Spleen (tissue), 7 donors: ENCODE measurements around the gene LIPE.

Experiments used
- POLR2A ChIP-seq, 3 donors: fragments of 450-650 bp; IDR thresholded peaks; one replicate each; pipeline ENCODE4 v1.5.1; 2017; ENCODE audit warnings: antibody characterized with exemption in 3 of 3, mild to moderate bottlenecking in 1 of 3
- POLR2AphosphoS5 ChIP-seq, 3 donors: sonication (generic); formaldehyde crosslinking; IDR thresholded peaks; one replicate each; pipeline ENCODE4 v1.5.1; 2017; ENCODE audit warnings: antibody characterized with exemption in 3 of 3
- TF ChIP-seq, protein P1 (sequence below), 11 experiments: fragments of 200-600 bp in 7 of 11; fragments of 450-650 bp in 4 of 11; sonication (generic) in 4 of 11; IDR thresholded peaks in 8 of 11; conservative IDR thresholded peaks in 3 of 11; 1 replicate in 7 of 11; 2 replicates in 4 of 11; pipeline versions ENCODE4 v1.4.0 to v1.8.0; 2016 to 2021; ENCODE audit warnings: antibody characterized with exemption in 11 of 11, inconsistent platforms in 4 of 11, mild to moderate bottlenecking in 1 of 11
- donor health status: DM: no; HTN: no; CAD: no; lungs with moderate emphysema.
- donor health status: DM: no; HTN: no; CAD: no.
- donor health status: DM: no; HTN: no; CAD: no.

DNA sequence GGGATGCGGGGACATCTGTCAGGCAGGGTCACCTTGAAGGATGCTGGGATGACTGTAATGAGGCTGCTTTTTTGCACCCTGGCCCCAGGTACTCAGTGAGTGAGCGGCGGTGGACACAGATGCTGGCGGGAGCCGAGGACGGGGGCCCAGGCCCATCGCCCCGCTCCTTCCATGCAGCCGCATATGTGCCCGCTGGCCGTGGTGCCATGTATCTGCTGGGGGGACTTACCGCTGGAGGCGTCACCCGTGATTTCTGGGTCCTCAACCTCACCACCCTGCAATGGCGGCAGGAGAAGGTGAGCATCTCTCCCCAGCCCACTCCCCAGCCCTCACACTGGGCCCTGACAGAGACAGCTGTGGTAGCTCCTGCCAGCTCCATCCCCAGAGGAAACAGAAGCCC lies 70.5 kb downstream of the LIPE start:
- TF ChIP-seq, protein P1, sequence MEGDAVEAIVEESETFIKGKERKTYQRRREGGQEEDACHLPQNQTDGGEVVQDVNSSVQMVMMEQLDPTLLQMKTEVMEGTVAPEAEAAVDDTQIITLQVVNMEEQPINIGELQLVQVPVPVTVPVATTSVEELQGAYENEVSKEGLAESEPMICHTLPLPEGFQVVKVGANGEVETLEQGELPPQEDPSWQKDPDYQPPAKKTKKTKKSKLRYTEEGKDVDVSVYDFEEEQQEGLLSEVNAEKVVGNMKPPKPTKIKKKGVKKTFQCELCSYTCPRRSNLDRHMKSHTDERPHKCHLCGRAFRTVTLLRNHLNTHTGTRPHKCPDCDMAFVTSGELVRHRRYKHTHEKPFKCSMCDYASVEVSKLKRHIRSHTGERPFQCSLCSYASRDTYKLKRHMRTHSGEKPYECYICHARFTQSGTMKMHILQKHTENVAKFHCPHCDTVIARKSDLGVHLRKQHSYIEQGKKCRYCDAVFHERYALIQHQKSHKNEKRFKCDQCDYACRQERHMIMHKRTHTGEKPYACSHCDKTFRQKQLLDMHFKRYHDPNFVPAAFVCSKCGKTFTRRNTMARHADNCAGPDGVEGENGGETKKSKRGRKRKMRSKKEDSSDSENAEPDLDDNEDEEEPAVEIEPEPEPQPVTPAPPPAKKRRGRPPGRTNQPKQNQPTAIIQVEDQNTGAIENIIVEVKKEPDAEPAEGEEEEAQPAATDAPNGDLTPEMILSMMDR (IDR thresholded peaks at IDR 0.05 in 8 of 11, conservative IDR thresholded peaks at IDR 0.05 in 3 of 11) = no peak
- TF ChIP-seq POLR2AphosphoS5 (IDR thresholded peaks at IDR 0.05) = no peak
- no peak for TF ChIP-seq POLR2A (IDR thresholded peaks at IDR 0.05)
